ENCODE results near the gene POLR1A.

Gene POLR1A

DNA sequence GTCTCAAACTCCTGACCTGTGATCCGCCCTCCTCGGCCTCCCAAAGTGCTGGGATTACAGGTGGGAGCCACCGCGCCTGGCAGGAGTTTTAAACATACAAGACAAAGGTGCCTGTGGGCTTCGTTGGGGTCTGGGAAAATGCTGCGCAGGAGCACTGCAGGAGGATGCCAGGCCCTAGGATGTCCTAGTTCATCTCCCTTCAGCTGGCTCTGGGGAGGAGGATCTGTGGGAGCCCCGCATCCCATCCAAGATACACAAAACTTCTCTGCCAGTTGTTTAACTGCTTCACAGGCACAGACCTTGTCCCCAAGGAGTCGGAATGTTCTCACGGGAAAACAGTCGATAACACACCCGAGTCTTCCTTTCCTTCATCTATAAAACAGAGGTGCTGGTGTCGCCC lies 89.1 kb downstream of the POLR1A start:
- no peak overlapping the region for H3K4me3 ChIP-seq
- peak; percentile 13 to 52 for DNase-seq
- TF ChIP-seq, protein P1, sequence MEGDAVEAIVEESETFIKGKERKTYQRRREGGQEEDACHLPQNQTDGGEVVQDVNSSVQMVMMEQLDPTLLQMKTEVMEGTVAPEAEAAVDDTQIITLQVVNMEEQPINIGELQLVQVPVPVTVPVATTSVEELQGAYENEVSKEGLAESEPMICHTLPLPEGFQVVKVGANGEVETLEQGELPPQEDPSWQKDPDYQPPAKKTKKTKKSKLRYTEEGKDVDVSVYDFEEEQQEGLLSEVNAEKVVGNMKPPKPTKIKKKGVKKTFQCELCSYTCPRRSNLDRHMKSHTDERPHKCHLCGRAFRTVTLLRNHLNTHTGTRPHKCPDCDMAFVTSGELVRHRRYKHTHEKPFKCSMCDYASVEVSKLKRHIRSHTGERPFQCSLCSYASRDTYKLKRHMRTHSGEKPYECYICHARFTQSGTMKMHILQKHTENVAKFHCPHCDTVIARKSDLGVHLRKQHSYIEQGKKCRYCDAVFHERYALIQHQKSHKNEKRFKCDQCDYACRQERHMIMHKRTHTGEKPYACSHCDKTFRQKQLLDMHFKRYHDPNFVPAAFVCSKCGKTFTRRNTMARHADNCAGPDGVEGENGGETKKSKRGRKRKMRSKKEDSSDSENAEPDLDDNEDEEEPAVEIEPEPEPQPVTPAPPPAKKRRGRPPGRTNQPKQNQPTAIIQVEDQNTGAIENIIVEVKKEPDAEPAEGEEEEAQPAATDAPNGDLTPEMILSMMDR (IDR thresholded peaks at IDR 0.05) = no peak
- peaks cover 0 to 10% (median 0%) of the 10 kb centered on the region in 3 donors for H3K9me3 ChIP-seq
- H3K36me3 ChIP-seq = no peaks in the 10 kb centered on the region
- H3K27ac ChIP-seq = no peak overlapping the region
- no peaks in the 10 kb centered on the region for H3K27me3 ChIP-seq
- intact Hi-C loops (cut with DNase I; ENCODE audit: low total_unique reads) = no loop called here
- peaks cover 0 to 12% (median 9%) of the 10 kb centered on the region in 4 donors for H3K4me1 ChIP-seq

DNA sequence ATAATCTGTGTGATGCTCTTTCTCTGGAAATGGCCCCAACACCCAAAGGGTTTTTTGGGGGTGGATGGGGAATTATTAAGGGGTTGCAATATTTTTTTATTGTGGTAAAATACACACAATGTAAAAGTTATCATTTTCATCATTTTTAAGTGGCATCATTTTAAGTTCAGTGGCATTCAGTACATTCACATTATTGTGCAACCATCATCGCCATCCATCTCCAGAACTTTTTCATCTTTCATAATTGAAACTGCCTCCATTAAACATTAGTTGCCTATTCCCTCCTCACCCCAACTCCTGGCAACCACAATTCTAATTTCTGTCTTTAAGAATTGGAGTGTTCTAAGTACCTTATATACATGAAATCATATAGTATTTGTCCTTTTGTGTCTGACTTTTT lies 90.0 kb downstream of the POLR1A start:
- TF ChIP-seq, protein P1 (IDR thresholded peaks at IDR 0.05) = no peak
- peaks cover 0 to 10% (median 0%) of the 10 kb centered on the region in 3 donors for H3K9me3 ChIP-seq

DNA sequence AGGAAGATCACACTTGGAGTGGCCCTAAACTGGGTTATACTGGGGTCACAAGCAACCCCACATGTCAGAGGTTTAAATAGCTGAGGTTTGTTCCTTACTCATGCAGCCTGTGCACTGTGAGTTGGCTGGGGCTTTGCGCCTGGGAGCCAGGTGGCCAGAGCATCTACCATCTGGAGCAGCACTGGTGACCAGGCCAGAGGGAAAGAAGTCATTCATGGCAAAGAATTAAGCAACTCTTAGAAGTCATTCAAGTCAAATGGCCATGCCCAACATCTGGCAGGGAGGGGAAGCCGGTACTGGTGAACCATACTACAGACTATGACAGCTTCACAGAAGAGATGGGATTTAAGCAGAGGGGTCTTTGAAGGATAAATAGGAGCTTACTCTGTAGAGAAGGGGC lies 90.7 kb downstream of the POLR1A start:
- Histone ChIP-seq H3K9me3 (peaks cover 0 to 10% (median 0%) of the 10 kb centered on the region in 3 donors), H3K27ac (no peak overlapping the region), H3K27me3 (no peaks in the 10 kb centered on the region), H3K4me1 (peaks cover 0 to 3% (median 0%) of the 10 kb centered on the region in 4 donors), H3K4me3 (no peak overlapping the region), H3K36me3 (no peaks in the 10 kb centered on the region)
- peak; percentile 14 to 29 for DNase-seq
- TF ChIP-seq, protein P1 (IDR thresholded peaks at IDR 0.05) = no peak
- intact Hi-C loops (cut with DNase I; ENCODE audit: low total_unique reads) = no loop called here

More for the DNA sequence above, 90.0 kb downstream of the POLR1A start:
- intact Hi-C loops (cut with DNase I; ENCODE audit: low total_unique reads) = no loop called here
- Histone ChIP-seq H3K4me1 (peaks cover 0 to 5% (median 2%) of the 10 kb centered on the region in 4 donors), H3K4me3 (no peak overlapping the region), H3K36me3 (no peaks in the 10 kb centered on the region), H3K27ac (no peak overlapping the region), H3K27me3 (no peaks in the 10 kb centered on the region)
- DNase-seq = no peak

DNA sequence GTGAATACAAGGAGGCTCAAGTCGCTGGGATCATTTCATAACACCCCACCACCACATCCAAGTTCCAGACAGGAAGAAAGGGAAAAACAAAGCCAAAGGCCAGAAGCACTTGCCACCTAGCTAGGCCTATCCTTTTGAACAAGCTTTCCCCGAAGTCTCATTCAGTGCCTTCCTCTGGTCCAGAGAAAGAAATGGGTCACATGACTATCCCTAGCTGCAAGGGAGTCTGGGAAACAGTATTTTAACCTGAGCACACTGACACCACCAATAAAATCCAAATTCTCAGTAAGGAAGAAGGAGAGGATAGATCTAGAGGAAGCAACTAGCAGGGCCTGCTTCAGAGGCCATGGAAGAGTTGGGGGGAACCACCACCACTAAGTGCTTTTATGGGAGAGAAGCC lies 91.2 kb downstream of the POLR1A start:
- intact Hi-C loops (cut with DNase I; ENCODE audit: low total_unique reads) = no loop called here
- Histone ChIP-seq H3K9me3 (peaks cover 0 to 10% (median 0%) of the 10 kb centered on the region in 3 donors), H3K4me1 (peaks cover 0 to 3% (median 0%) of the 10 kb centered on the region in 4 donors), H3K36me3 (no peaks in the 10 kb centered on the region), H3K27ac (no peak overlapping the region), H3K4me3 (no peak overlapping the region), H3K27me3 (no peaks in the 10 kb centered on the region)
- DNase-seq = no peak
- TF ChIP-seq, protein P1 (IDR thresholded peaks at IDR 0.05) = no peak

DNA sequence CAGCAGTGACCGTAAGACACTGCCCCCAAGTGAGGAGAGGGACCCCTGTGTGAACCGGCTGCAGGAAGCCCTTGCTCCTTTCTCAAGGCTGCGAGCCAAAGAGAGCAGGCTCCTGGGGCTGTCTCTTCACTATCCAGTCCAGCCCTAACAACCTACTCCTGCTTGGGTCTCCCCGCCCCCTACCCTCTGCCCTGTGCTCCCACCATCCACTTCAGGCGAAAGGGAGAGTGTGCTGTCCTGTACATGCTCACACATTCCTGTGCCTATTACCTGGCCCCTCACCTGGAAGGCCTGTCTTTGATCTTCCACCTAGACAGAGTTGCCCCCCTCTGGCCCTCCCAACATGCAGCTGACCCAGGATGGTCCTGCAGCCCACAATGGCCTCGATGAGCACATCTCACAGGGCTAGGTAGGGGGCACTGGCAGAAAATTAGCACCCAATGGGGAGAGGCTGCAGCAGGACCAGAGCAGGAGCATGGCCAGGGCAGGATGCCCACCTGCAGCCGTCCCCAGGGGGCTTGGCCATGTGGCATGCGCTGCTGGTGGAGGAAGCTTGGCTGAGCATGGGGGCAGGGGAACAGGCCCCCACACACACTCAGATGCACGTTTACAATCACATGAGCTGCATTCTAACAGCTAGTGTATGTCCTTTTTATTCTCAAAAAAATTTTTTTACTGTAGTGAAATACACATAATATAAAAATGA lies 93.5 kb downstream of the POLR1A start:
- DNase-seq = peak in 1 of 2 donors; percentile 53
- Histone ChIP-seq H3K9me3 (peaks cover 0 to 17% (median 0%) of the 10 kb centered on the region in 3 donors), H3K4me3 (no peak overlapping the region), H3K27ac (no peak overlapping the region), H3K27me3 (no peaks in the 10 kb centered on the region), H3K4me1 (no peaks in the 10 kb centered on the region), H3K36me3 (no peaks in the 10 kb centered on the region)
- intact Hi-C loops (cut with DNase I; ENCODE audit: low total_unique reads) = no loop called here
- TF ChIP-seq, protein P1 (IDR thresholded peaks at IDR 0.05) = no peak
